CD4-positive, alpha-beta T cell treated with Interleukin-1 beta for 1 hour (primary cell): ENCODE measurements around the gene KCNQ1.
"Not testable (repeated sequence)": the region's sequence is repeated elsewhere in the genome, so short reads cannot be mapped to it uniquely, and the experiment has no call there.

Experiments used
- DNase-seq, 2 donors: peaks; one replicate each; pipeline ENCODE4 v3.0.0-alpha.2; 2020 to 2022

Gene KCNQ1

DNA sequence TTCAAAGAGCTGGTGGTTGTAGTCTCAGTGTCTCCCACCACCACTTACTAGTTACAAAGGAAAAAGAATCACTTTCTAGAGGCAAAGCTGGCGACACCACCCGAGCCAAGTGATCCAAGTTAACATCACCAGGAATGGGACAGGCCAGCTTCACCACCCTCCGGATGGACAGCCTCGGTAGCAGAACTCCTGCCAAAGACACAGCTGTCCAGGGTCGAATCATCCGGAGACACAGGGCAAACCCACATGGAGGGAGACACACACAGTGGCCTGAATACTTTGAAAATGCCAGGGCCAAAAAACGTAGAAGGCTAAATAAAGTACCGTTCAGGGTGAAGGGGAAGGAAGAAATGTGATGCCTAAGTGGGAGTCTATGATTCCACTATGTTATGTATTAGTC is 33.1 kb downstream of the KCNQ1 start:
- no peak for DNase-seq

DNA sequence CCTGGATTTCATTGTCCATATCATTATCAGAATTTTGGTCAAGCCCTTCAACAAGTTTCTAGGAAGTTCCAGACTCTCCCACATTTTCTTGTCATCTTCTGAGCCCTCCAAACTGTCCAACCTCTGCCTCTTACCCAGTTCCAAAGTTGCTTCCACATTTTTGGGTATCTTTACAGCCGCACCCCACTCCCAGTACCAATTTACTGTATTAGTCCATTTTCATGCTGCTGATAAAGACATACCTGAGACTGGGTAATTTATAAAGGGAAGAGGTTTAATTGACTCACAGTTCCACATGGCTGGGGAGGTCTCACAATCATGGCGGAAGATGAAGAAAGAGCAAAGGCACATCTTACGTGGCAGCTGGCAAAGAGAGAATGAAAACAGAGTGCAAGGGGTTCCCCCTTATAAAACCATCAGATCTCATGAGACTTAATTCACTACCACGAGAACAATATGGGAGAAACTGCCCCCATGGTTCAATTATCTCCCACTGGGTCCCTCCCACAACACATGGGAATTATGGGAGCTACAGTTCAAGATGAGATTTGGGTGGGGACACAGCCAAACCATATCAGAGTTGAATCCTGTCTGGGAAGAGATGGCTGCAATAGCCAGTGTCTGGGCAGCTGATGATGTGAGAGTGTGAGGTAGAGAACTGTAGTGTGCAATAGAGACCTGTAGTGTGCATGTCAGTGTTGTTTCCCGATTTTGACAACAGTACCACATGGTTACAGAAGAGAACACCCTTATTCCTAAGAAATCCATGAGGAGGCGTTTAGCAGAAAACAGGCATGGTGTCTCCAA is 35.5 kb downstream of the KCNQ1 start:
- not testable (repeated sequence) for DNase-seq

DNA sequence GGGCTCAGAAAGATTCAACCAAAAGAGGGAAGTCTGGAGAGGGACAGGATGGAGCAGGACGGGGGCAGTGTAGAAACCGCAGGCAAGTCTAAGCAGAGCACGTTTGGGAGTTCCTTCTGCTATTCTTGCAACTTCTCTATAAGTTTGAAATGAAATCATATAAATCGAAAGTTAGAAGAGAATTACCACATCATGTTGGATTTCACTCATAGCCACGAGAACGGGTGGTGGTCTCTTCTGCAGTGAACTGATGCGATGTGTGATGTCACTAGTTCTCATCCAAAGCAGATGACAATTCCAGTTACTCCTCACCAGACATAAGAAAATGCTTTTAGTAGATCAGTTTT is 36.0 kb downstream of the KCNQ1 start:
- DNase-seq, result peak in 1 of 2 donors; percentile 50

DNA sequence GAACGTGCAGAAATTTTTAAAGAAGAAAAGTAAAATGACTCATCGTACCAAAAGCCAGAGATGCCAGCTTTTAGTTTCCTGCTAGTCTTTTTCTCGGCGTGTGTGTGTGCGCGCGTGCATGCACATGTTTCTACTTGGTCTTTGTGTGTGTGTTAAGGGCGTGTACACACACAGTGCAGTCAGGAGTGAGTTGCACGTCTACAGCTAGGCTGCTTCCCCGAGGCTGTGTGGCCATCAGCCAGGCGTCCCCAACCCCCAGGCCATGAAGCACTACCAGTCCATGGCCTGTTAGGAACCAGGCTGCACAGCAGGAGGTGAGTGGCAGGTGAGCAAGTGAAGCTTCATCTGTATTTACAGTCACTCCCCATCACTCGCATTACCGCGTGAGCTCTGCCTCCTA is 36.4 kb downstream of the KCNQ1 start:
- no peak for DNase-seq

DNA sequence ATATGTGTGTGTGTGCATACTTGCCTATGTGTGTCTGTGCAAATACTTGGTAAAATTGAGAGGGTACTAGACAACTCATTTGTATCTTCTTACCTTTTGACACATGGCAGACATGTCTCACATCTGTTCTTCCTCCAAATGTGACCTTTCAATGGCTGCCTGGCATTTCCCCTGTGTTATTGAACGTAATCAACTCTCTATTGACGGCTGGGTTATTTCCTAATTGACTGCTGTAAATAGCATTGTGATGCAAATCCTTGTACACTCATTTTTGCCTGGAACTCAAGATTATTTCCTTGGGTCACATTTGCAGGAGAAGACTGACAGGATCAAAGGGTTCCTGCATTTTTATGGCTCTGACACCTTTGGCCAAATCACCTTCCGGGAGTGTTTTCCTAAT is 37.4 kb downstream of the KCNQ1 start:
- DNase-seq, result no peak

DNA sequence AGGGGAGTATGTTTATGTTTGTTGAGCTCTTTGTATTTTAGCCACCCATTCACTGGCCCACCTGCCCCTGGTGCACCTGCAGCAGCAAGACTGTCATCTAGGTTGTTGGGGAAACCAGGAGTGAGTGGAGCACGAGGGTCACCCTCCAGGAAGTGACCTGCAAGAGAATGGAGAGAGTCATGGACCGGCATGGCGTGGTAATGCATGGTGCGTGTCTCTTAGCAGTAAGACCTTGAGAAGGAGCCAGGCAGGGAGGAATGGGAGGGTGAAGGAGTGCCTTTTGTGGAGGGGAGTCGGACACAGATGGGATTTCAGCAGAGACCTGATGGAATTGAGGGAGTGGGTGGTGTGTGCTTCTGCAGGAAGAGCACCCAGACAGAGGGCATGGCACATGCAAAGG is 37.9 kb downstream of the KCNQ1 start:
- DNase-seq, result no peak

DNA sequence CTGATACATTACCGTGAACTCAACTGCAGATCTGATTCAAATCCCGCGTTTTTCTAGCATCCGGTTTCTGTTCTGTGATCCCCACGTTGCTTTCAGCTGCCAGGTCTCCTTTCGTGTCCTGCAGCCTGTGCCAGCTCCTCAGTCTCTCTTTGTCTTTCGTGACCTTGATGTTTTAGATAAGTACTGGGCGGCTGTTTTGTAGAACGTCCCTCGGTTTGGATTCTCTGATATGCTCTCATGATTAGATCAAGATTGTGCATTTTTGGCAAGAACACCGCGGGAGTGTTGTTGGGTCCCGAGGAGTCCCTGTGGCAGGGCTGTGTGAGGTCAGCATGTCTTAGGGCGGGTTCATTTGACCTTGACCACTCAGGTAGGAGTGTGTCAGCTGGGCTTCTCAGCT is 38.6 kb downstream of the KCNQ1 start:
- DNase-seq, result no peak

DNA sequence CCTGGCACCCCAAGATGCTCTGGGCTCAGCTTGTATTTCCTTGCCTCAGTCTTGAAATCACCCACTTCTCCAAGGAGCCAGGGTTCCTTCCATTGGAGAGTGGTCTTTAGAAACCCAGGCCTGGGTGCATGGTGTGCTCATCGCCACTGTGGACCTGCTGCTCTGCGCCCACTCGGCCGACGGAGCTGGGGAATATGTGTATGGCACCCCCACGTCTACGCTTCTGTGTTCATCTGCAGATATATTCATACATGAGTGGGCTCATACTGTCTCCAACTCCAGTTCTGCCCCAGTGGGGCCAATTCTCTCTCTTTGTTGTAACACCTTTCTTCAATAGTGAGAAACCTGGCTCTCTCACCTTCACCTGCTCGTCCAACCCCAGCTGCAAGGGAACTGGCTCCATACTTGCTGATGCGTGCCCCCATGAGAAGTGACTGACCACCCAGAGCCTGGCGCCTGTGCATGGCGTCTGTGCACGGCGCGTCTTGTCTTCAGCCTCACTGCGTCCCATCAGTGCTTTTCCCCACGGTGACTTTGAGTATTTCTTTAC is 39.8 kb downstream of the KCNQ1 start:
- no peak for DNase-seq

DNA sequence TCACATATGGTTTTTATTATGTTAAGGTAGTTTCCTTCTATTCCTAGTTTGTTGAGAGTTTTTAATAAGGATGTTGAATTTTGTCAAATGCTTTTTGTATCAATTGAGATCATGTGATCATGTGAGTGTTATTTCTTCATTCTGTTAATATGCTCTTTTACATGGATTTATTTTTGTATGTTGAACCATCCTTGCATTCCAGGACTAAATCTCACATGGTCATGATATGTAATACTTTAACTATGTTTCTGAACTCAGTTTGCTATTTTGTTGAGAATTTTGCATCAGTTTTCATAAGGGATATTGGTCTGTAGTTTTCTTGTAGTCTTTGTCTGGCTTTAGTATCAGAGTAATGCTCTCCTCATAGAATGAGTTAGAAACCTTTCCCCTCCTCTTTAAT is 43.2 kb downstream of the KCNQ1 start:
- DNase-seq, result no peak

DNA sequence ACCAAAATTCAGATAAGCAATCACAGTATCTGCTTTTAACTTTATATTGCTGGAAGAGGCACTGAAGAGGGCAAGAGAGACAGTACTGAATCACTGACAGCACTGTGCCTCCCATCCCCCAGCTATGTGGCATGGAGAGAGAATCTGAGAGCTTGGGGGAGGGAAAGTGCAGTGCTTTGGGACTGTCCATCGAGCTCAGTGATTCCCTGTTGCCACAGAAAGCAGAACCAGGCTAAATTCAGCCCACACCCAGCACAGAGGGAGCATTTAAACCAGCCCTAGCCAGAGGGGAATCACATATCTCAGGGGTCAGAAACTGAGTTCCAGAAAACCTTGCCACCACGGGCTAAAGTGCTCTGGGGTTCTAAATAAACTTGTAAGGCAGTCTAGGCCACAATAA is 44.3 kb downstream of the KCNQ1 start:
- no peak for DNase-seq

DNA sequence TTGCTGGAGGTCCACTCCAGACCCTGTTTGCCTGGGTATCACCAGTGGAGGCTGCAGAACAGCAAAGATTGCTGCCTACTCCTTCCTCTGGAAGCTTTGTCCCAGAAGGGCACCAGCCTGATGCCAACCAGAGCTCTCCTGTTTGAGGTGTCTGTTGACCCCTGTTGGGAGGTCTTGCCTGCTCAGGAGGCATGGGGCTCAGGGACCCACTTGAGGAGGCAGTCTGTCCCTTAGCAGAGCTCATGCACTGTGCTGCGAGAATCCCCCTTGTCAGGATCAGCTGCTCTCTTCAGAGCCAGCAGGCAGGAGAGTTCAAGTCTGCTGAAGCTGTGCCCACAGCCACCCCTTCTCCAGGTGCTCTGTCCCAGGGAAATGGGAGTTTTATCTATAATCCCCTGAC is 53.1 kb downstream of the KCNQ1 start:
- DNase-seq, result not testable (repeated sequence)

DNA sequence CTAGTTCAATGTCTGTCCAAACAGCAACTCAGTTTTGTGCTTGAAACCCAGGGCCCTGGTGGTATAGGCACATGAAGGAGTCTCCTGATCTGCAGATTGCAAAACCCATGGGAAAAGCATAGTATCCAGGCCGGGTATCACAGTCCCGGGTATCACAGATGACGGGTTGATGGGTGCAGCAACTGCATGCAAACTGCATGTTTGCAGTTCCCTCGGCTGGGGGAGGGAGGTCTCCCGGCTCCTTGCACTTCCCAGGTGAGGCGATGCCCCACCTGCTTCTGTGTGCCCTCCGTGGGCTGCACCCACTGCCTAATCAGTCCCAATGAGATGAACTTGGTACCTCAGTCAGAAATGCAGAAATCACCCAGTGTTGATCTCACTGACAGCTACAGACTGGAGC is 53.9 kb downstream of the KCNQ1 start:
- no peak for DNase-seq

DNA sequence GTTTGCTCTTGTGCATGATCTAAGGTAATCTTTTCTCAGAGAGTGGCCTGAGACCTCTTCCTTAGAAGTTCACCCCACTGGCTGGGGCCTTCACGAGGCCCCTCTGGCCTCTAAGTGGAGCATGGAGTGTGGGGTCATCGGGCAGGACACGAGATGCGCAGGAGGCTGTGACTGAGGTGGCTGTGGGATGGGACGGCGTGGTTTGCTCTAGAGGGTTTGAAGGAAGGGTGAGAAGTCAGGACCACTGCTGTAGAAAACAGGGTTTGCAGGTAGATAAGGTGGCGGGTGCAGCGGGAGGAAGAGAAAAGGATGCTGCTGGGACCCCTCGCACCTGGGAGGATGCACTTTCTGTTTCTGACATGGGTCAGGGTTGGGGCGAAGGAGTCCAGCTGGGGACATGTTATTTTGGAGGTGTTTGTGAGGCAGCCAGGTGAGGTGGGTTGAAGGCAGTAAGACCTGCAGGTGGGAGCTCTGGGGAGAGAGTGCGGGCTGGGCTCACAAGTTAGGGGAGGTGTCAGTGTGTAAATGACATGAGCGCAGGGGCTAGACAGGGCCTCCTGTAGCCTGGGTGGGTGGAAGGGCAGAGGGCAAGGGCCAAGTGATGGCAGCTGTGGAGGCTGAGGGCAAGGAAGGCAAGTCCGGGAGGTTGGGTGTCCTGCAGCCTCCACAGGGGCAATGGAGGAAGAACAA is 62.5 kb downstream of the KCNQ1 start:
- DNase-seq, result no peak

DNA sequence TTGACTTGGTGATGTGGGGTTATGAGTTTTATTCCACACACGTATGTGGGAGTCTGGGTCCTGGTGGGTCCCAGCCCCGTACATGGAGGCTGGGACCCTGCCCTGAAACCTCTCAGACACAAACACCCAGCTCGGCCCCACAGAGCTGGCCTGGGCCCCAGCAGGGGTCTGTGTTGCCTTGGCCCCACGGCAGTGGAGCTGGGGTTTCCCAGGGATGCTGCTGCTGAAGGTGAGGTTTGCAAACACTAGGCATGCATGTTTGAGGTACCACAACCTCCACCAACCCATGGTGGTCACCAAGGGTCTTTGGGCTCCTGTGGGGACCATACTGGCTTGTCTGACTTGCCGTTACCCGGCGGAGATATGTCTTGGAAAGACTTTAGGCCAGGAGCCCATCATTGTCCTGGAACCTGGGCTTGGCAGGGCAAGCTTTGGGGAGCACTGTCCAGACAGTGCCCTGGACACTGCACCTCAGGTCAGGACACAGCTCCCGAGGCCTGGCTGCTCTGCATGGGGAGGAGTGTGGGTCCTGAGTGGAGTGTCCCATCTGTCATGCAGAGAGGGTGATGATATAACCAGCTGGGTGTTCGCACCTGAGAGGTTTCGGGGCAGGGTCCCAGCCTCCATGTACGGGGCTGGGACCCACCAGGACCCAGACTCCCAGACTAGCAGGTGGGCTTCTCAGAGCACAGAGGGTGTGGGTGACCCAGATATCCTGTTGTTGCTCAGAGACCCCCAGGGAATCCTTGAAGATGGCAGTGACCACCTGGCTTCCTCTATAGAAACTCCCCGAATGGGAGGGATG is 63.3 kb downstream of the KCNQ1 start:
- DNase-seq, result no peak

DNA sequence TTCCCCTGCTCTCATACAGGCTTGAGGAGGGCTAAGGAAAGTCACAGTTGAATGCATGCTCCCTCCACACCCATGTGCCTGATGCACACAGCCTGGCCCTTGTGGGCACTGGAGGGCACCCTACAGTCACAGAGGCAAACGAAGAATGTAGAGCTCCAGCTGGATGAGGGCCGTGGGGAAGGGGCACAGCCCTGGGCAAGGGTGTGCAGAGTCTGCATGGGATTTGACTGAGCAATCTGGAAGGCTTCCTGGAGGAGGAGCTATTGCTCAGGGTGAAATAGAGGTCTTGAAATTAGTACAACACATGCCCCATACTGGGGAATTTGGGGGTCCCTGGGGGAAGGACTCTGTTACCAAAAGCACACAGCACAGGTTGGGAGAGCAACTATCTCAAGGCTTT is 64.0 kb downstream of the KCNQ1 start:
- DNase-seq, result no peak

DNA sequence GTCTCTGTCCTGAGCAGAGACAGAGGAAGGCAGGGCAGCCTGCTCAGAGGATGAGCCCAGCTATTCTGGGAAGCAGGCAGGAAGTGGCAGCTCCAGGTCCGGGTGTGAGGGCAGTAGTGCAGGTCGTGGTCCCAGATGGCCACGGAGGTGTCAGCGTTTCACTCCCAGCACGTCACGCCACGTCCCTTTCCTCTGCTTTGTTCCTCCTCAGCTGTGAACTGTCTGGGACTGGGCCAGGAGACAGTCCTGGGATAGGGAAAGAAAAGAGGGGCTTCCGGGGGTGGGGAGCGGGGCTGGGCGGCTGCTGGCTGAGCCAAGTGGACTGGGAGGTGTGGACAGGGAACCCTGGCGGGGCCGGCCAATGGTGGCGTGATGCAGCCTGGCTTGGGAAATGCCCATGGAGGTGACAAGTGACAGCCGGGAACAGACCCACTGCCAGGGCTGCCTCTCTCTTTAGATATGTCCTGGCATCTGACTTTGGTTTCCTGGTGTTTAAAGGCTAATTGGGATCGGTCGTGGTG is 64.7 kb downstream of the KCNQ1 start:
- DNase-seq, result no peak

DNA sequence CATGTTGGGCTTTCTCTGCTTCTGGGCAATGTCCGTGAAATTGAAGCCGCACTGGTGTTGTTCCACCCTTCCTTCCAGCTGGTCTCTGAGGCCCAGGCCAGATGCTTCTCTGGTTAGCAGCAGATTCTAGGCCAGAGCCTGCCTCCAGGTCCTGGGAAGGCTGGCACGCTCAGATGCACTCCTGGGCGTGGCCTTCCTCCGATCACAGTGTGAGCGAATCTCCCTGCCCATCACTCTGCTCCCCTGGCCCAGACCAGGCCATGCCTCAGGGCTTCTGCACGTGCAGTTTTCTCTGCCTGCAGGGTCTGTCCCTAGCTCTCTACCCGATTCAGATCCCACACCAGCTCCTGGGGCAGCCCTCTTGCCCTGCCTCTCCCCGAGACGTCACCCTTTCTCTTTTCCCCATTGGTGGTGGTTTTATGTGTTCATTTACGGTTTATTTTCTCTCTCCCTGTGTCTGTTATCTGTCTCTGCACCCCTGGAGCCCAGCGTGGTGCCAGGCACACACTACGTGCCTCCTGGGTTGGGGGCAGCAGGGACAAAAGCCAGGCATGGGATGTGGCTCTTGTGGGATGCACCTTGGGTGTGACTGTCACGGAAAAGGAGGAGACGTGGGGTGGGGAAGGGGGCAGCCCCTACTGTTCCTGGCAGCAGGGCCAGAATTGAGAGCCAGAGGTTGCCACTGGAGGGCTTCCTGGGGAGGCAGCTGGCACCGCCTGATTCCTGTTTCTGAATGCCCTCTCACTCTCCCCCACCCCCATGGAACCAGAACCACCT is 66.0 kb downstream of the KCNQ1 start:
- DNase-seq, result no peak

DNA sequence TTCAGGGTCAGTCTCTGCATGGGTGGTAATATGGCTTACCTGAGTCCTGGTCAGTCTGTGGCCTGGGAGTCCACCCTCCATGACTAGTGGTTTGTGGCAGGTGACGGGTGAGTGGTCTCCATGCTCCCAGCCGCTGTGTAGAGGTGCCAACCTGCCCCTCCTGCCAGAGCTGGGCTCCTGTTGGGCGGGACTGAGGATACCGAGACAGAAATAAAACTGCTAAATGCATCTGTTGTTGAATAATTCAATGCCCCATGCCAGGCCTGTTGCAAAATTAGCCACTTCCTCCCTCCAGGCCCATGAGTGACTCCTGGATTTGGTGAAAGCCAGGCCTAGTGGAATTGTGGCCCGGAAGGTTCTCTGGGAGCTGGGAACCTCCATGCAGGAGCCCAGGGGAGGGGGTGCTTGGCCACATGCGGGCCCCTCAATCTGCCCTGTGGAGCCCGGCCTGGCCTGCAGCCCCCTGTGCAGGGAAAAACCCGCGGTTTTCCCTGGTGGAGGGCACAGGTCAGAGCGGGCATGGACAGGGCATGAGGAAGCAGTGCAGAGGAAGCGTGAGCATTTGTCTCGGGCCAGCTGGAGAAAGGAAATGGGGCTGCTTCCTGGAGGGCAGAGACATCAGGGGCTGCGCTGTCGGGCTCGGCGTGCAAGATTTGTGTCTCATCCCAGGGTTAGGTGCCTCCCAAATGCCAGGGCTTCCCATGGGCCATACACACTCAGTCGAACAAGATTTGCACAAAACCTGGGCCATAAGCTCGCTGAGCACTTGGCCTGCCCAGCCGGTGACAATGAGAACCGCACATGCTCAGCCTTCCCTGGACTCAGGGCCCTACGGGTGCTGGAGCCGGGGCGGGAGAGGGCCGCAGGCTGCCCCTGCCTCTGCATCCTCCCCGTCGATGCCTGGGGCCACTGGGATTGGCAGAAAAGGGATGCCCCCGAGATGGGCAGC is 66.9 kb downstream of the KCNQ1 start:
- no peak for DNase-seq

DNA sequence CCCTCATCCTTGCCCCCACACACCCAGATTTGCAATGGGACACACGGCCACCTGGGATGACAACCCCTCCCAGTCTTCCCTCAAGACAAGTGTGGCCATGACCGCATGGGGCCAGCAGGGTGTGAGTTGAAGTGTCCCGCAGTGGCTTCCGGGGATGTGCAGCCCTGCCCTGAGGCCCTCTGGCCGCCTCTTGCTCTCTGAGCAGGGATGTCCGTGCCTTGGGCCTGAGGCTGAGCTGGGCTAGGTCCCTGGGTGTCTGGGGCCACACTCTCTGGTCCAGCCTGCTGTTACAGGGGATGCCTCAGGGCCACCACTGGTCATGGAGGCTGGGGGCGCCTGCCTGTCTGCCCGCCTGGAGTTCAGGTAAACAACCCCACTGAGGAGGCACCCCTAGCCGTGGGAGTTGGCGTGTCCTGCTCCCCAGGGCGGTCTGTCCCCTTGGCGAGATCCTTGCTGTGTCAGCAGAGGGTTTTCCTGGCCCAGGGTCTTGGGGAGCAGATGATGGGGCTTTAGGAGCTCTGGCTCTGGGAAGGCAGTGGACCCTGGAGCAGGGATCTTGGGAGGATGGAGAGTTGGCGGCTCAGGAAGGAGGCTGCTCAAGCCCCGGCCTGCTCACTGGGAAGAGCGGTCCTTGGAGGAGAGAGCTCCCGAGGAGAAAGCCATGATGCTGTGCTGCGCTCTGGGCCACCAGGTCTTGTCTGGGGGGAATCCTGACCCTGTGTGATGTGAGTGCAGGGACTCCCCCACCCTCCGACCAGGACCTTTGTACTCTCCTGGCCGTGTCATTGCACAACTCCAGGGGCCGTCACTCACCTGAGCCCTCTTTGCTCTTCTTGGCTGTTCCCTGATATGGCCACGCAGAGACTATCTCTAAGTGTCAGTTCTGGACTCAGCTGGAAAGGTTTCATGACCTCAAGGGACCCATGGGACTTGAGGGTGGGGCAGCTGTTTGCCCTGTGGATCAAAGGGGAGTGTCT is 67.9 kb downstream of the KCNQ1 start:
- DNase-seq, result no peak

DNA sequence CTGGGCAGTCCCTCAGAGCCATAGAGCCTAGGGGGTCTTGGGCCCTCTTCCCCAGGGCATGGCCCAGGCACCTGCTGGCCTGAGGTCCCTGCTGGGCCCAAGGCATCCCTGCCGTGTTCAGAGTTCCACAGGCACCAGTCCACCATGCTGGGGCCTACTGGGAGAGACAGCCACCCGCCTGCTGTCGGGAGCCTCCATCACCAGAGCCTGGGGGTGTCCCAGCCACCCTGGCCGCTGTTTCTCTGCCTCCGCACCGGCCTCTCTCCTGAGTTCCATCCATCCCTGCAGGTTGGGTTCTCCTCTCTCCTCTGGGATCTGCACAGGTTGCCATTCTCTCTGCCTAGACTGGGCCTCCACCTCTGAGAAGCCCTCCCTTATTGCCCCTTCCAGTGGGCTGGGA is 68.6 kb downstream of the KCNQ1 start:
- DNase-seq, result no peak
